ENCODE results near the gene RPRD2.

DNA sequence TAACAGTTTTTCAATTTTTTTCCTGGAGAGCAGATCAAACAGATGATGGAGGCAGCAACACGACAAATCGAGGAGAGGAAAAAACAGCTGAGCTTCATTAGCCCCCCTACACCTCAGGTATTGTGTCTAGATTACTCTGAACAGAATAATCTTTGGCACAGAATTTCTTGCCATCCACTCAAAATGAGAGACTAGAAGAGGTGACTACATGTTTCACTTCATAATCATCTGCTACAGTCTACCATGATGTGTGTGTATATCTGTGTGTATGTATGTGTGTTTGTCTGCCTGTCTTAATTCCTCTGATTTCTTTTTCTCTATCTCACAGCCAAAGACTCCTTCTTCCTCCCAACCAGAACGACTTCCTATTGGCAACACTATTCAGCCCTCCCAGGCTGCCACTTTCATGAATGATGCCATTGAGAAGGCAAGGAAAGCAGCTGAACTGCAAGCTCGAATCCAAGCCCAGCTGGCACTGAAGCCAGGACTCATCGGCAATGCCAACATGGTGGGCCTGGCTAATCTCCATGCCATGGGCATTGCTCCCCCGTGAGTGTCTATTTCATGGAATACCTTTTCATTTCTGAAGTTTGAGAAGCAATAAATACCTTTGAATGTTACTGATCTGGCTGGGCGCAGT, 31.2 kb upstream of the RPRD2 start:
- TF ChIP-seq POLR2A (IDR thresholded peaks at IDR 0.05; ENCODE audit: low read depth, low read length), result no peak
- no peak for TF ChIP-seq TAF1 (IDR thresholded peaks at IDR 0.05; ENCODE audit: borderline replicate concordance, low read depth, low read length)
